Pancreas (tissue), 10 donors: ENCODE results near the gene CPLX1. TPM values are rescaled to one million over a fixed set of nuclear protein-coding genes. Genes with fewer than 3 reads are reported as not detected.

Experiments used
- ATAC-seq, 4 donors: fragments of 200-7000 bp; cut with Tn5 transposase; one replicate each; pipeline versions ENCODE4 v1.8.0 to v1.9.1; 2020; ENCODE audit warnings: mild to moderate bottlenecking in 4 of 4, moderate library complexity in 4 of 4
- DNase-seq, 6 donors: peaks; one replicate each; pipeline ENCODE4 v3.0.0-alpha.2; 2020
- FAIRE-seq: peaks from 2 replicates; lab custom pipeline; 2012; peaks lifted over from hg19 to GRCh38; lab: Jason Lieb, UNC
- H3K27ac ChIP-seq, 4 donors: fragments of 200-600 bp; sonication (generic); 1 replicate in 3 of 4; 2 replicates in 1 of 4; pipeline versions ENCODE4 v1.5.0 to v1.8.0; 2020
- H3K27me3 ChIP-seq, 4 donors: fragments of 200-600 bp; one replicate each; pipeline ENCODE4 v1.8.0; 2021
- H3K36me3 ChIP-seq, 3 donors: fragments of 200-600 bp; sonication (generic) in 1 of 3; one replicate each; pipeline versions ENCODE4 v1.5.0 to v1.8.0; 2020 to 2021
- H3K4me1 ChIP-seq, 3 donors: fragments of 200-600 bp; one replicate each; pipeline ENCODE4 v1.8.0; 2021
- H3K4me3 ChIP-seq, 4 donors: fragments of 200-600 bp; sonication (generic) in 2 of 4; one replicate each; pipeline versions ENCODE4 v1.5.0 to v1.8.0; 2020 to 2021
- H3K9me3 ChIP-seq, 4 donors: fragments of 200-600 bp; one replicate each; pipeline ENCODE4 v1.8.0; 2021
- WGBS, 2 donors: extraction: QIAGEN DNeasy Blood & Tissue Kit; methylation state at CpG; one replicate each; pipeline ENCODE4 v1.1.7; 2013; 5-methylcytosine and 5-hydroxymethylcytosine counted together
- intact Hi-C, 3 donors: fragments of 100-400 bp; cut with DNase I; formaldehyde crosslinking; loops; one replicate each; pipeline versions ENCODE4 v1.11.1 to v1.14.2; 2022
- polyA plus RNA-seq, 2 donors: library from polyadenylated mRNA; stranded (reverse); fragments of 200-250 nt; gene quantifications; one replicate each; pipeline ENCODE4 v1.2.3, GENCODE V29; 2013
- total RNA-seq, 6 donors: library from RNA; stranded (reverse); fragmentation: NEBNext Ultra II Directional in 4 of 6; extraction: Animal tissue kit (Norgen Biotek cat#: 25700) in 4 of 6; gene quantifications; one replicate each; pipeline versions ENCODE4 v1.2.1 to v1.2.4, GENCODE V29; 2021 to 2023
- TF ChIP-seq, protein P1 (sequence below), 4 donors: fragments of 200-600 bp; sonication (generic) in 3 of 4; IDR thresholded peaks; one replicate each; pipeline versions ENCODE4 v1.5.0 to v1.8.0; 2021; ENCODE audit warnings: antibody characterized with exemption in 4 of 4
- donor health status: healthy with polysubstance abuse.
- donor health status: DM: no; HTN: no; CAD: no; lungs with moderate emphysema.
- donor health status: DM: no; HTN: no; CAD: no.
- donor health status: control.
- donor health status: control.
- donor health status: Bipolar disorder and iron deficiency.
- donor health status: DM: yes; HTN: yes; CAD: no.
- donor health status: DM: no; HTN: no; CAD: no.
- donor health status: DM: no; HTN: no; CAD: no.
- donor health status: DM: yes; HTN: yes; CAD: no.

CPLX1 gene
- total and polyA plus RNA-seq, 8 donors: 0.51 to 7.7 (median 1.4) TPM

DNA sequence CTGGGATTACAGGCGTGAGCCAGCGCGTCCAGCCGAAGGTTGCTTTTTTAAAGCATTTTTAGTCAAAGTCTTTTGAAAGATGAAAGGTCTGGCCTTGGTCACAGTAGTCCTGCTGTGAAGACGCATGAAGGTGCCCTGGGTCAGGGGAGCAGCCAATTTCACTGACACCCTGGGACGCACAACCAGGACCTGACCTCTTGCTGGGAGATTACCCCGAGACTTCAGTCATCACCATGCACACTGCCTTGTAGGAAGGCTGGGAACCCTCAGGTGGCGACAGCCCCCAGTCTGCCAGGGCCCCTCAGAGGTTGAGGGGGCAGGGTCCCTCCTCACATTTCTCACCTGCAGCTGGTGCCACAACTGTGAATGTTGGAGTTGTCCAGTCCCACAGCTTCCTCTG, 53.2 kb downstream of the CPLX1 start:
- FAIRE-seq (no peak), DNase-seq (peak in 2 of 6 donors; percentile 5 to 39), ATAC-seq (peak in 1 of 4 donors; percentile 3)
- Histone ChIP-seq H3K27ac (no peak overlapping the region), H3K4me3 (no peak overlapping the region), H3K9me3 (peaks cover 0 to 4% (median 0%) of the 10 kb centered on the region in 4 donors), H3K27me3 (no peaks in the 10 kb centered on the region), H3K36me3 (peaks cover 0 to 41% (median 24%) of the 10 kb centered on the region in 3 donors), H3K4me1 (peaks cover 0 to 2% (median 0%) of the 10 kb centered on the region in 3 donors)
- intact Hi-C loops: no loop called here
- WGBS, 2 donors: 82 to 89% methylated on average over 8 of the region's 8 CpGs
- TF ChIP-seq, protein P1, sequence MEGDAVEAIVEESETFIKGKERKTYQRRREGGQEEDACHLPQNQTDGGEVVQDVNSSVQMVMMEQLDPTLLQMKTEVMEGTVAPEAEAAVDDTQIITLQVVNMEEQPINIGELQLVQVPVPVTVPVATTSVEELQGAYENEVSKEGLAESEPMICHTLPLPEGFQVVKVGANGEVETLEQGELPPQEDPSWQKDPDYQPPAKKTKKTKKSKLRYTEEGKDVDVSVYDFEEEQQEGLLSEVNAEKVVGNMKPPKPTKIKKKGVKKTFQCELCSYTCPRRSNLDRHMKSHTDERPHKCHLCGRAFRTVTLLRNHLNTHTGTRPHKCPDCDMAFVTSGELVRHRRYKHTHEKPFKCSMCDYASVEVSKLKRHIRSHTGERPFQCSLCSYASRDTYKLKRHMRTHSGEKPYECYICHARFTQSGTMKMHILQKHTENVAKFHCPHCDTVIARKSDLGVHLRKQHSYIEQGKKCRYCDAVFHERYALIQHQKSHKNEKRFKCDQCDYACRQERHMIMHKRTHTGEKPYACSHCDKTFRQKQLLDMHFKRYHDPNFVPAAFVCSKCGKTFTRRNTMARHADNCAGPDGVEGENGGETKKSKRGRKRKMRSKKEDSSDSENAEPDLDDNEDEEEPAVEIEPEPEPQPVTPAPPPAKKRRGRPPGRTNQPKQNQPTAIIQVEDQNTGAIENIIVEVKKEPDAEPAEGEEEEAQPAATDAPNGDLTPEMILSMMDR (IDR thresholded peaks at IDR 0.05): no peak

DNA sequence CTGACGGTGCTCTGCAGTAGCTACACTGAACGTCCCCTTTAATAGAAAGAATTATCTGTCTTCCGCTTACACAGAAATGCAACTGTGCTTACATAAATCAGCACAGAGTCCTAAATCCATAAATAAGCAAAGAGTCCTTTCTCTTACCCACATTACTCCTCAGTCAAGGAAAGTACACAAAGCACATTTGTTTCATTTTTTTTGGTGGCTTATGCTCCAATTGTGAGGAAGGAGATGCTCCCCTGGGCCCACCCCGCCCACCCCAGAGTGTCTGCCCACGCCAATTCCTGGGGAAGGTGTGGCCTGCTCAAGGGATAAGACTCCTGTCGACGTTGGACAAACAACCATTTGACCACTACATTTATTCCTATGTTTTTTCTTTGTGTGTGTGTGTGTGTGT, 53.8 kb downstream of the CPLX1 start:
- Histone ChIP-seq H3K4me1 (peaks cover 0 to 2% (median 0%) of the 10 kb centered on the region in 3 donors), H3K9me3 (peaks cover 0 to 4% (median 0%) of the 10 kb centered on the region in 4 donors), H3K36me3 (peaks cover 0 to 45% (median 30%) of the 10 kb centered on the region in 3 donors), H3K4me3 (no peak overlapping the region), H3K27ac (no peak overlapping the region), H3K27me3 (no peaks in the 10 kb centered on the region)
- no peak for FAIRE-seq
- no peak for DNase-seq
- intact Hi-C loops: no loop called here
- TF ChIP-seq, protein P1 (IDR thresholded peaks at IDR 0.05): no peak
- 67 to 74% methylated on average over 7 of the region's 7 CpGs for WGBS, 2 donors
- peak in 1 of 4 donors; percentile 6 for ATAC-seq

DNA sequence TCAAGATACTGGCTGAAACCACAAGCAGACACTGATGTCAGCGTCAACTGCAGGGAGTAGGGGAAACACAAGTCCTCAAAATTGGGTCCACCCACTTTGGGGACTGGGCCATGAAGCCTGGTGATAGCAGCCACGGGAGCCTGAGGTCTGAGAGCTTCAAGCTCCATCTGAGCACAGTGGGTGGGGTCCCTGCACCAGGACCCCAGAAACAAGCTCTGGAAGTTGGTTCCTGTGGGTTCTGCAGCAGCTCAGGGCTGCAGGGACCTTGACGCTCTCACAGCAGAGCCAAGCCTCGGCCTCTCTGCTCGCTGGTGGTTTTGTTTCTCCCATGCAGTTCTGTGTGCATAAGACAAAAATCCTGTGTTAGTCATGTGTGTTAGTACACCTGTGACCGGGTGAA, 54.5 kb downstream of the CPLX1 start:
- peak in 2 of 6 donors; percentile 5 to 27 for DNase-seq
- Histone ChIP-seq H3K4me1 (peaks cover 0 to 2% (median 0%) of the 10 kb centered on the region in 3 donors), H3K4me3 (no peak overlapping the region), H3K27ac (no peak overlapping the region), H3K27me3 (no peaks in the 10 kb centered on the region), H3K9me3 (peaks cover 0 to 4% (median 0%) of the 10 kb centered on the region in 4 donors), H3K36me3 (peaks cover 0 to 45% (median 36%) of the 10 kb centered on the region in 3 donors)
- ATAC-seq: peak in 3 of 4 donors; percentile 7 to 28 (median 17)
- TF ChIP-seq, protein P1 (IDR thresholded peaks at IDR 0.05): no peak
- FAIRE-seq: no peak
- 70 to 84% methylated on average over 6 of the region's 6 CpGs for WGBS, 2 donors
- intact Hi-C loops: no loop called here

DNA sequence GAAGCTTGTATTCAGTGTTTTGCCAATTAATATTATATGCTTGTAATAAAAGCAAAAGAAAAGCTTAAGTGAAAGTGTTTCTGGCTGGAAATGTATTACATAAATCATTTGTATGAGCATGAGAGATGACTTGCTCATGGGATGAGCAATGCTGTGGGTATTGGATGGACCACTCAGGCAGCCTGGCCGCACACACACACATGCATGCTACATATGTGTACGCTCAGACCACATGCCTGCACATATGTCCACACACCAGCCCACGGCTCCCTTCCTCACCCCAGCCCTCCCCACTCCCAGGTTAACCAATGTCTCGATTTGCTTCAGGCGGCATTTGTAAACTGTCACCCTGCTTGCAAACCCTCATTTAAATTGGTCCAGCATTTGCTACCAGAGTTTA, 55.9 kb downstream of the CPLX1 start:
- Histone ChIP-seq H3K36me3 (peaks cover 0 to 43% (median 29%) of the 10 kb centered on the region in 3 donors), H3K9me3 (peaks cover 0 to 4% (median 0%) of the 10 kb centered on the region in 4 donors), H3K27ac (no peak overlapping the region), H3K4me1 (peaks cover 0 to 2% (median 0%) of the 10 kb centered on the region in 3 donors), H3K4me3 (no peak overlapping the region), H3K27me3 (no peaks in the 10 kb centered on the region)
- no peak for FAIRE-seq
- WGBS, 2 donors: 95 to 98% methylated on average over 5 of the region's 5 CpGs
- no peak for ATAC-seq
- intact Hi-C loops: no loop called here
- TF ChIP-seq, protein P1 (IDR thresholded peaks at IDR 0.05): no peak
- peak in 3 of 6 donors; percentile 1 to 31 (median 26) for DNase-seq

DNA sequence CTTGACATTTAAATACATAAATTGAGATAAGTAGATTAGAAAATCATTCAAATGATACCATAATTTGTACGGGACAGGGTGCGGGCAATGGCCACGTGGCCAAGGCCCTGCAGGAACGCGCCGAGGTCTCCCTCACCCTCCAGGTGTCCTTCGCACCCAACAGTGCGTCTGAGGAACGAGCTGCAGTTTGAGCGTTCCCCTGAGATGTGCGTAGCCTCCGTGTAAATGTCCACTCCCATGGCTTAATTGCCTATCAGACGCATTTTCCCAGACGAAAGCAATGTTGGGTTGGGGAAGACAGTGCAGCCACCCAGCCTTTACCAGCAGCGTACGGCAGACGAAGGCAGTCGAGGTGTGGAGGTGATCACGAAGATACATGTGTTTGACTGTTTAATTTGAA, 56.4 kb downstream of the CPLX1 start:
- H3K36me3 ChIP-seq: peaks cover 0 to 43% (median 29%) of the 10 kb centered on the region in 3 donors
- TF ChIP-seq, protein P1 (IDR thresholded peaks at IDR 0.05): no peak
- no peak overlapping the region for H3K27ac ChIP-seq
- DNase-seq: peak in 3 of 6 donors; percentile 8 to 44 (median 27)
- H3K9me3 ChIP-seq: peaks cover 0 to 4% (median 0%) of the 10 kb centered on the region in 4 donors
- no peak for ATAC-seq
- FAIRE-seq: no peak
- H3K4me1 ChIP-seq: no peaks in the 10 kb centered on the region
- no peak overlapping the region for H3K4me3 ChIP-seq
- H3K27me3 ChIP-seq: no peaks in the 10 kb centered on the region
- 90 to 92% methylated on average over 19 of the region's 19 CpGs for WGBS, 2 donors
- intact Hi-C loops: no loop called here
